ENCODE results near the gene RASGRP4. TPM values are rescaled to one million over a fixed set of nuclear protein-coding genes. Genes with fewer than 3 reads are reported as not detected.

RASGRP4 gene
- total and polyA plus RNA-seq, 8 donors = 2.0 to 23.8 (median 2.8) TPM

DNA sequence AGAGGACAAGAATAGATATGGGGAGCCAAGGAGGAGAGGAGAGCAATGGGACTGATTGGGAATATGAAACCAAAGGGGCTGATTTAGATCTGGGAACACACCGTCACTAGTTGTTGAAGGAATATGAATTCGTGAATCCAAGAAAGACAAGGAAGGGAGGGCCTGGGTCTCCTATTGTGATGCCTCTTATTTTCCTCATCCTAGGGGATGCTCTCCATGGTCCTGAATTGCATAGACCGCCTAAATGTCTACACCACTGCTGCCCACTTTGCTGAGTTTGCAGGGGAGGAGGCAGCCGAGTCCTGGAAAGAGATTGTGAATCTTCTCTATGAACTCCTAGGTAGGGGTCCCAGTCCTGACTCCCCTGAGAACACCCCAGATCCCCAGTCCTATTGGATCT lies 29.0 kb upstream of the RASGRP4 start:
- no peak overlapping the region for H3K4me3 ChIP-seq
- no peaks in the 10 kb centered on the region for H3K27me3 ChIP-seq
- no peak overlapping the region for H3K27ac ChIP-seq
- no peaks in the 10 kb centered on the region for H3K9me3 ChIP-seq
- no peaks in the 10 kb centered on the region for H3K36me3 ChIP-seq
- DNase-seq (peak in 2 of 4 donors; percentile 22 to 26), ATAC-seq (peak; percentile 35)
- H3K4me1 ChIP-seq = no peaks in the 10 kb centered on the region
- intact Hi-C loops (cut with DNase I) = no loop called here
- TF ChIP-seq CTCF (IDR thresholded peaks at IDR 0.05) = no peak

- H3K4me3 ChIP-seq = no peak overlapping the region
- no peak for DNase-seq
- H3K27ac ChIP-seq = no peak overlapping the region
- no peaks in the 10 kb centered on the region for H3K9me3 ChIP-seq
- ATAC-seq = no peak
- no peaks in the 10 kb centered on the region for H3K36me3 ChIP-seq
- no peaks in the 10 kb centered on the region for H3K4me1 ChIP-seq
- no peak for TF ChIP-seq CTCF (IDR thresholded peaks at IDR 0.05)
- no peaks in the 10 kb centered on the region for H3K27me3 ChIP-seq
- intact Hi-C loops (cut with DNase I) = no loop called here
Measured at GRCh38 chr19:38453596-38453995, 27.6 kb upstream of the RASGRP4 start.

DNA sequence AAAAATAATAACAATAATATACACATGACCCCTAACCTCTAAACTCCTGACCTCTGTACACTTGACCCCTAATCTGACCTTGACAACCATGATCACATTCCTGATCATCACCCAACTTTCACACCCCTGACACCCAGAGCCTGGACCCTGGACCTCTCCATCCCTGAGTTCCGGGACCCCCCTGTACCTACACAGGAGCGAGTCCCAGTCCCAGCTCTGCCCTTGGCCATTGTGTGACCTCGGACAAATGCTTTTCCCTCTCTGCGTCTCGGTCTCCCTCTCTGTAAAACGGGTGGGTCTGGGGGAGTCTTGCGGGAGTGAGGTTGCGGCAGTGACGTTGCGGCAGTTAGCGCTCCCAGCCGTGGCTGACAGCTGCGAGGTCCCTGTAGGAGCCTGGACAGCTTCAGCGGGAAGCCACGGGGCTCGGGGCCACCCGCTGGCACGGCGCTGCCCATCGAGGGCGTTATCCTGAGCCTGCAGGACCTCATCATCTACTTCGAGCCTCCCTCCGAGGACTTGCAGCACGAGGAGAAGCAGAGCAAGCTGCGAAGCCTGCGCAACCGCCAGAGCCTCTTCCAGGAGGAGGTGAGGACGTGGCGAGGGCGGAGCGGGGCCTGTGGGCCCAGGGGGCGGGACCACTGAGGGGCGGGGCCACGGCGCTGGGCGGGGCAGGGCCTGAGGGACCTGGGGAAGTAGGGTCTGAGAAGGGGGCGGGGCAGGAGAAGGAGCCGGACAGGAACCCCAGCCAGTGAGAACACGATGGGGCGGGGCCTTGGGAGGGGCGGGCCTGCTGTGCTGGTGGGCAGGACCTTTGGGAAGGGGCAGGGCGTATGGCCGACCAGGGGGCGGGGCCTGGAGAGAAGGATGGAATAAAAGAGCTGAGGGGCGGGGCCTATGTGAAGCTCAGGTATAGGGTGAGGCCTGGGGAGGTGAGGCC lies 26.7 kb upstream of the RASGRP4 start:
- H3K27ac ChIP-seq = no peak overlapping the region
- peak in 1 of 4 donors; percentile 83 for DNase-seq
- TF ChIP-seq CTCF (IDR thresholded peaks at IDR 0.05) = no peak
- intact Hi-C loops (cut with DNase I) = no loop called here
- H3K36me3 ChIP-seq = no peaks in the 10 kb centered on the region
- no peak overlapping the region for H3K4me3 ChIP-seq
- no peak for ATAC-seq
- H3K4me1 ChIP-seq = no peaks in the 10 kb centered on the region
- H3K27me3 ChIP-seq = no peaks in the 10 kb centered on the region
- no peaks in the 10 kb centered on the region for H3K9me3 ChIP-seq

- ATAC-seq (no peak), DNase-seq (no peak)
- intact Hi-C loops (cut with DNase I) = no loop called here
- TF ChIP-seq CTCF (IDR thresholded peaks at IDR 0.05) = no peak
- Histone ChIP-seq H3K36me3 (no peaks in the 10 kb centered on the region), H3K4me3 (no peak overlapping the region), H3K27ac (no peak overlapping the region), H3K4me1 (no peaks in the 10 kb centered on the region), H3K9me3 (no peaks in the 10 kb centered on the region), H3K27me3 (no peaks in the 10 kb centered on the region)
Measured at GRCh38 chr19:38451629-38452028, 25.6 kb upstream of the RASGRP4 start.

DNA sequence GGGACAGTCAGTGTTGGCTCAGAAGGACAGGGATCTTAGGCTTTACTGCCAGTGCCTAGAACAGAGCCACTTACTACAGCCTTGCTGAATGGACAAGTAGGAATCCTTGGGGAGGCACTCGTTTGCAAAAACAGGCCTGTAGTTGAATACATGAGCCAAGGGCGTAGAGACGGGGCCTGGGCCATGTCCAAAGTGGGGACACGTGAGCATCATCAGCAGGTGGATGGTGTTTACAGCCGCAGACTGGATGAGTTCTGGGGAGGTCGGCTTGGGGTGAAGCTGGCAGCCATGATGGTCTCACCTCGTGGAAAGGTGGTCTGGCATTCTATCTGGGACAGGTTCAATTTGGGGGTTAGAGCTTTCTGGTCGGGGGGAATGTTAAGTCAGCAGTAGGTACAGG lies 25.0 kb upstream of the RASGRP4 start:
- intact Hi-C loops (cut with DNase I) = no loop called here
- H3K27me3 ChIP-seq = no peaks in the 10 kb centered on the region
- no peak overlapping the region for H3K4me3 ChIP-seq
- H3K4me1 ChIP-seq = no peaks in the 10 kb centered on the region
- no peak overlapping the region for H3K27ac ChIP-seq
- no peaks in the 10 kb centered on the region for H3K36me3 ChIP-seq
- H3K9me3 ChIP-seq = no peaks in the 10 kb centered on the region
- TF ChIP-seq CTCF (IDR thresholded peaks at IDR 0.05) = no peak
- ATAC-seq = no peak
- DNase-seq = no peak

Data from left lung (tissue), 10 donors.